Skin epidermis (tissue), 12 donors: ENCODE measurements around the gene LRP3.

Experiments
- H3K27ac ChIP-seq, 21 experiments: fragments of 200-600 bp; sonication (generic) in 11 of 21; one replicate each; pipeline ENCODE4 v1.5.0; 2020; ENCODE audit warnings: mild to moderate bottlenecking in 3 of 21, inconsistent platforms in 2 of 21, moderate library complexity in 2 of 21
- H3K4me3 ChIP-seq, 7 experiments: fragments of 200-600 bp; sonication (generic) in 2 of 7; one replicate each; pipeline ENCODE4 v1.5.0; 2020; ENCODE audit warnings: inconsistent platforms in 2 of 7, mild to moderate bottlenecking in 2 of 7, moderate library complexity in 1 of 7

The LRP3 gene

GRCh38 chr19:33248553-33248953 lies 54.4 kb downstream of the LRP3 start:
- no peak overlapping the region for H3K4me3 ChIP-seq
- H3K27ac ChIP-seq: no peak overlapping the region

GRCh38 chr19:33248954-33249613 lies 55.0 kb downstream of the LRP3 start:
- Histone ChIP-seq H3K4me3 (no peak overlapping the region), H3K27ac (no peak overlapping the region)

- H3K4me3 ChIP-seq: no peak overlapping the region
- no peak overlapping the region for H3K27ac ChIP-seq
Observed at GRCh38 chr19:33249740-33250366, 55.7 kb downstream of the LRP3 start.

GRCh38 chr19:33250500-33250899 lies 56.4 kb downstream of the LRP3 start:
- no peak overlapping the region for H3K4me3 ChIP-seq
- H3K27ac ChIP-seq: peak overlapping the region in 1 of 21 experiments; percentile 25

- H3K27ac ChIP-seq: peak overlapping the region in 1 of 21 experiments; percentile 25
Observed at GRCh38 chr19:33251076-33251475, 56.9 kb downstream of the LRP3 start.

GRCh38 chr19:33251526-33252090 lies 57.5 kb downstream of the LRP3 start:
- Histone ChIP-seq H3K4me3 (no peak overlapping the region), H3K27ac (no peak overlapping the region)

More at GRCh38 chr19:33251076-33251475, 56.9 kb downstream of the LRP3 start:
- H3K4me3 ChIP-seq: no peak overlapping the region

GRCh38 chr19:33252418-33252962 lies 58.4 kb downstream of the LRP3 start:
- Histone ChIP-seq H3K27ac (no peak overlapping the region), H3K4me3 (no peak overlapping the region)

- H3K4me3 ChIP-seq: no peak overlapping the region
- H3K27ac ChIP-seq: no peak overlapping the region
Observed at GRCh38 chr19:33252971-33253370, 58.8 kb downstream of the LRP3 start.

GRCh38 chr19:33254245-33254824 lies 60.2 kb downstream of the LRP3 start:
- Histone ChIP-seq H3K4me3 (no peak overlapping the region), H3K27ac (no peak overlapping the region)

- H3K27ac ChIP-seq: no peak overlapping the region
- H3K4me3 ChIP-seq: no peak overlapping the region
Observed at GRCh38 chr19:33255781-33256180, 61.7 kb downstream of the LRP3 start.

- H3K27ac ChIP-seq: no peak overlapping the region
- H3K4me3 ChIP-seq: no peak overlapping the region
Observed at GRCh38 chr19:33256261-33256660, 62.1 kb downstream of the LRP3 start.

GRCh38 chr19:33257828-33258227 lies 63.7 kb downstream of the LRP3 start:
- Histone ChIP-seq H3K4me3 (no peak overlapping the region), H3K27ac (no peak overlapping the region)
